Activated CD4-positive, alpha-beta T cell treated with anti-CD3 and anti-CD28 coated beads for 36 hours (primary cell): ENCODE data around the gene DUSP9. TPM values are rescaled to one million over a fixed set of nuclear protein-coding genes. Genes with fewer than 3 reads are reported as not detected.
"Not testable (repeated sequence)": the region's sequence is repeated elsewhere in the genome, so short reads cannot be mapped to it uniquely, and the experiment has no call there.

Experiments
- ATAC-seq: fragments of 200-7000 bp; cut with Tn5 transposase; one replicate; pipeline ENCODE4 v1.10.0; 2021; ENCODE audit warnings: mild to moderate bottlenecking, moderate library complexity
- CTCF ChIA-PET: fragments of 350-600 bp; sonication (Branson Sonifier 250); formaldehyde crosslinking; loops from one replicate; lab custom pipeline; 2021; ENCODE audit warnings: antibody characterized with exemption; lab: Charles Lee
- POLR2A ChIA-PET: fragments of 350-600 bp; sonication (Branson Sonifier 250); formaldehyde crosslinking; loops from one replicate; lab custom pipeline; 2021; ENCODE audit warnings: antibody characterized with exemption, inconsistent platforms; lab: Charles Lee
- DNase-seq: peaks from one replicate; pipeline ENCODE4 v3.0.0-alpha.2; 2020
- H3K27ac Mint-ChIP-seq: one replicate; pipeline ENCODE4 v1.8.0; 2021; ENCODE audit warnings: mixed read lengths
- H3K27me3 Mint-ChIP-seq: one replicate; pipeline ENCODE4 v1.8.0; 2021; ENCODE audit warnings: mixed read lengths
- H3K36me3 Mint-ChIP-seq: one replicate; pipeline ENCODE4 v1.8.0; 2021; ENCODE audit warnings: low read depth, mixed read lengths
- H3K4me1 Mint-ChIP-seq: one replicate; pipeline ENCODE4 v1.8.0; 2021; ENCODE audit warnings: mixed read lengths
- H3K4me3 Mint-ChIP-seq: one replicate; pipeline ENCODE4 v1.8.0; 2021; ENCODE audit warnings: mild to moderate bottlenecking, moderate library complexity, mixed read lengths
- H3K9me3 Mint-ChIP-seq: one replicate; pipeline ENCODE4 v1.8.0; 2021; ENCODE audit warnings: low read depth, mixed read lengths
- intact Hi-C, 2 experiments: fragments of 100-400 bp; cut with DNase I in 1 of 2; cut with micrococcal nuclease in 1 of 2; formaldehyde crosslinking; loops; one replicate each; pipeline versions ENCODE4 v1.14.2 to v1.15.1; 2022 to 2024; cut with DNase I, micrococcal nuclease
- total RNA-seq, 2 experiments: library from RNA; stranded (reverse); gene quantifications; one replicate each; pipeline ENCODE4 v1.2.3, GENCODE V29; 2021

Gene DUSP9
- total RNA-seq, 2 experiments from 2014 or later, result 0.12 to 0.14 TPM

DNA sequence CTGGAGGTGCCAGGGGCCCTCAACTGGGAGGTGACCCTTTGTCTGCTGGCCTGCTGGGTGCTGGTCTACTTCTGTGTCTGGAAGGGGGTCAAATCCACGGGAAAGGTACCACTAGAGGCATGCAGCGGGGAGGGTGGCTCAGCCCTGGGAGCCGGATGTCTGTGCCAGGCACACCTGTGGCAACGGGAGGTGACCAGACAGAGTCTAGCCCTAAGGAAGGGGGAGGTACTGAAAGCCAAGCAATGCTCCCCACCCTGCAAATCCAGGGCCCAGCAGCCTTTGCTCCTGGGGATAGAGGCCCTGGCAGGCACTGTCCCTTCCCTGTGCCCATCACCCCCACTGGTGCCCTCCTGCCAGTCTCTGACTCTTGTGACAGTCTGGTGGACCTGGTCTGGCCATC lies 45.0 kb downstream of the DUSP9 start:
- Mint-ChIP-seq H3K27ac (no peak overlapping the region), H3K4me1 (no peaks in the 10 kb centered on the region), H3K9me3 (no peaks in the 10 kb centered on the region), H3K36me3 (peaks cover 2% of the 10 kb centered on the region), H3K27me3 (no peaks in the 10 kb centered on the region), H3K4me3 (no peak overlapping the region)
- intact Hi-C loops, result no loop called here
- DNase-seq (no peak), ATAC-seq (no peak)
- ChIA-PET CTCF (interaction anchor here (0.6 kb wide), 1 partner anchor 279 kb away, joined by 5 read pairs; the partner anchor contains the start of gene HCFC1), POLR2A (no interaction called here)

DNA sequence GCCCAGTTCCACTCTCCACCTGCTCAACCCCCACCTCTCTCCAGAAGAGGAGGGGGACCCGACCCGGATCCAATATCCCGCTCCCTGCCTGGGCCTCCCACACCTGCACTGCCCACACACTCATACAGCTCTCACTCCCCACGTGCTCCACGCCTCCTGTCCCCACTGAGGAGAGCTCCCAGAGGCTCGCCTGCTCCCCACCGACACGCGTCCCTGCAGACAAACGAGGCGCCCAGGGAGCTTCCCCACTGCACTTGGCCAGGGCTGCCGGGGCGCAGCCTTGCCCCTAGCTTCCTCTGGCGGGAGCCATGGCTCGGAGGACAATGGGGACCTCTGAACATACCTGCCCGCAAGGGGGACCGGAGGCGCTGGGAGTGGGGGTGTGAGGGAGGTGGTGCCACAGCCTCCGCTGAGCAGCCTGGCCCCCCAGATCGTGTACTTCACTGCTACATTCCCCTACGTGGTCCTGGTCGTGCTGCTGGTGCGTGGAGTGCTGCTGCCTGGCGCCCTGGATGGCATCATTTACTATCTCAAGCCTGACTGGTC lies 45.7 kb downstream of the DUSP9 start:
- Mint-ChIP-seq H3K27me3 (no peaks in the 10 kb centered on the region), H3K27ac (no peak overlapping the region), H3K4me3 (no peak overlapping the region), H3K4me1 (no peaks in the 10 kb centered on the region), H3K9me3 (no peaks in the 10 kb centered on the region), H3K36me3 (peaks cover 7% of the 10 kb centered on the region)
- ATAC-seq (no peak), DNase-seq (no peak)
- CTCF ChIA-PET, result no interaction called here
- intact Hi-C loops, result no loop called here
- POLR2A ChIA-PET, result no interaction called here

DNA sequence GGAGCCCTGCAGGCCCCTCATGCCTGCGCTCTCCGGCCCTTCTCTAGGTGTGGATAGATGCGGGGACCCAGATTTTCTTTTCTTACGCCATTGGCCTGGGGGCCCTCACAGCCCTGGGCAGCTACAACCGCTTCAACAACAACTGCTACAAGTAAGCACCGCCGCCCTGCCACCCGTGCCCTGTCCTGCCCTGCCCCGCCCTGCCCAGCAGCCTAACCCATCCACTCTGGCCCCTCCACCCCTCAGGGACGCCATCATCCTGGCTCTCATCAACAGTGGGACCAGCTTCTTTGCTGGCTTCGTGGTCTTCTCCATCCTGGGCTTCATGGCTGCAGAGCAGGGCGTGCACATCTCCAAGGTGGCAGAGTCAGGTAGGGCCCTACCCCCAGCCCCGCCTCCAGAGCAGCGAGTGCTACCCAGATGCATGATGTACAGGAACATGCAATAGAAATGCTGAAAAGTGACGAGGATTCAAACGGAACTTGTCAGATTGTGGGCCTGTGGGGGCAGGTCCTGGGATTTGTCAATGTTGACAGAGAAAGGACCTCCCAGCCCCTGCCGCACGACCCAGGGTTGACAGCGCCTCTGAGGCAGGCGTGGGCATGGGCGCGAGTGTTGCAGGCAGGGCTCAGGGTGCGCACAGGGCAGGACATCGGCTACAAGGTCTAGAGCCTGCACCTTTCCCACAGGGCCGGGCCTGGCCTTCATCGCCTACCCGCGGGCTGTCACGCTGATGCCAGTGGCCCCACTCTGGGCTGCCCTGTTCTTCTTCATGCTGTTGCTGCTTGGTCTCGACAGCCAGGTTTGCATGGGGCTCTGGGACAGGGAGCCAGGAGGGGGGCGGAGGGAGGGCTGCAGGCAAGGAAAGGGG lies 46.4 kb downstream of the DUSP9 start:
- intact Hi-C loops, result no loop called here
- no peak overlapping the region for H3K4me3 Mint-ChIP-seq
- peaks cover 7% of the 10 kb centered on the region for H3K36me3 Mint-ChIP-seq
- H3K27ac Mint-ChIP-seq, result no peak overlapping the region
- H3K27me3 Mint-ChIP-seq, result no peaks in the 10 kb centered on the region
- ChIA-PET CTCF (no interaction called here), POLR2A (no interaction called here)
- no peaks in the 10 kb centered on the region for H3K4me1 Mint-ChIP-seq
- no peaks in the 10 kb centered on the region for H3K9me3 Mint-ChIP-seq
- ATAC-seq (no peak), DNase-seq (no peak)

DNA sequence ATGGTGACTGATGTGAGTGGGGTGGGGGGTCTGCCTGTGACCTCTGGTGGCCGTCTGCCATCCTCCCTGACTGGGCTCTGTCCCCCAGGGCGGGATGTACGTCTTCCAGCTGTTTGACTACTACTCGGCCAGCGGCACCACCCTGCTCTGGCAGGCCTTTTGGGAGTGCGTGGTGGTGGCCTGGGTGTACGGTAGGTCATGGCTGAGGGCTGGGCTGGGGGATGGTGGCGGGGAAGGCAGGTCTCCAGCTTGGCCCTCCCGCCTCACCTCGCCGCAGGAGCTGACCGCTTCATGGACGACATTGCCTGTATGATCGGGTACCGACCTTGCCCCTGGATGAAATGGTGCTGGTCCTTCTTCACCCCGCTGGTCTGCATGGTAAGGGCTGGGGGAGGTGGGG lies 47.3 kb downstream of the DUSP9 start:
- POLR2A ChIA-PET, CTCF ChIA-PET, DNase-seq, H3K27ac Mint-ChIP-seq, H3K4me1 Mint-ChIP-seq, H3K27me3 Mint-ChIP-seq, H3K9me3 Mint-ChIP-seq, intact Hi-C loops, H3K4me3 Mint-ChIP-seq, H3K36me3 Mint-ChIP-seq, ATAC-seq: not testable (repeated sequence)

DNA sequence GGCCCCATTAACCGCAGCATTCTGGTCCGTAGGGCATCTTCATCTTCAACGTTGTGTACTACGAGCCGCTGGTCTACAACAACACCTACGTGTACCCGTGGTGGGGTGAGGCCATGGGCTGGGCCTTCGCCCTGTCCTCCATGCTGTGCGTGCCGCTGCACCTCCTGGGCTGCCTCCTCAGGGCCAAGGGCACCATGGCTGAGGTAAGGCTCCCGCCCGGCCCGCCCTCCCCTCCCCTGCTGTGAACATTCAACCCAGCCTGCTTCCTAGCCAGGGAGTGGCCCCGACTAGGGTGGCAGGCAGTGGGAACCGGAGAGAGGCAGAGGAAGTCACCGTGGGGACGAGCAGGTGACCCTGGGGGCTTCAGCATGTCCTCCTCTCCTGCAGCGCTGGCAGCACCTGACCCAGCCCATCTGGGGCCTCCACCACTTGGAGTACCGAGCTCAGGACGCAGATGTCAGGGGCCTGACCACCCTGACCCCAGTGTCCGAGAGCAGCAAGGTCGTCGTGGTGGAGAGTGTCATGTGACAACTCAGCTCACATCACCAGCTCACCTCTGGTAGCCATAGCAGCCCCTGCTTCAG lies 47.8 kb downstream of the DUSP9 start:
- H3K4me3 Mint-ChIP-seq, result no peak overlapping the region

DNA sequence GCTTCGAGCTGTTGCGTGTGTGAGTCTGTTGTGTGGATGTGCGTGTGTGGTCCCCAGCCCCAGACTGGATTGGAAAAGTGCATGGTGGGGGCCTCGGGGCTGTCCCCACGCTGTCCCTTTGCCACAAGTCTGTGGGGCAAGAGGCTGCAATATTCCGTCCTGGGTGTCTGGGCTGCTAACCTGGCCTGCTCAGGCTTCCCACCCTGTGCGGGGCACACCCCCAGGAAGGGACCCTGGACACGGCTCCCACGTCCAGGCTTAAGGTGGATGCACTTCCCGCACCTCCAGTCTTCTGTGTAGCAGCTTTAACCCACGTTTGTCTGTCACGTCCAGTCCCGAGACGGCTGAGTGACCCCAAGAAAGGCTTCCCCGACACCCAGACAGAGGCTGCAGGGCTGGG lies 49.1 kb downstream of the DUSP9 start:
- Mint-ChIP-seq H3K27me3 (no peaks in the 10 kb centered on the region), H3K4me1 (no peaks in the 10 kb centered on the region), H3K4me3 (no peak overlapping the region), H3K27ac (no peak overlapping the region), H3K9me3 (no peaks in the 10 kb centered on the region), H3K36me3 (peaks cover 11% of the 10 kb centered on the region)
- DNase-seq (no peak), ATAC-seq (no peak)
- intact Hi-C loops, result no loop called here
- CTCF ChIA-PET, result no interaction called here
- POLR2A ChIA-PET, result no interaction called here

More for the DNA sequence above, 47.8 kb downstream of the DUSP9 start:
- CTCF ChIA-PET, result no interaction called here
- Mint-ChIP-seq H3K36me3 (peaks cover 7% of the 10 kb centered on the region), H3K27ac (no peak overlapping the region), H3K4me1 (no peaks in the 10 kb centered on the region), H3K27me3 (no peaks in the 10 kb centered on the region), H3K9me3 (no peaks in the 10 kb centered on the region)
- DNase-seq (no peak), ATAC-seq (no peak)
- POLR2A ChIA-PET, result no interaction called here
- intact Hi-C loops, result no loop called here

DNA sequence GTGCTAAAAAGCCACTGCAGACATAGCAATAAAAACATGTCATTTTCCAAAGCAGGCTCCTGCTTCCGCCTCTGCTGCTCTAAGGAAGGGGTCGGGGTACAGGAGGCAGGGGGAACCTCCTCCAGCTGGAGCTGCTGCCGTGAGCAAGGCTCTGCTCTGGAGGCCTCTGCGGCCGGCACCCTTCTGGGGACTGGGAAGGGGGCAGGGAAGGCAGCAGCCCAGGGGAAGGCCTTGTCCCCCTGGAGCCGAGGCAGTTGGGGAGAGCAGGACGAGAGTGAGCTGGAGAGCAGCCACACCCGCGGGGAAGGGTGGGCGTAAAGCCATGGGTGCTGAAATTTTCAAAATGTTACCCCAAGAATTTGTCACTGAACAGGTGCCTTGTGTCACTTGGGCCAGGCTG lies 49.5 kb downstream of the DUSP9 start:
- H3K27me3 Mint-ChIP-seq, ATAC-seq, DNase-seq, H3K4me3 Mint-ChIP-seq, H3K27ac Mint-ChIP-seq, POLR2A ChIA-PET, CTCF ChIA-PET, H3K4me1 Mint-ChIP-seq, intact Hi-C loops, H3K9me3 Mint-ChIP-seq: not testable (repeated sequence)
- peaks cover 11% of the 10 kb centered on the region for H3K36me3 Mint-ChIP-seq

DNA sequence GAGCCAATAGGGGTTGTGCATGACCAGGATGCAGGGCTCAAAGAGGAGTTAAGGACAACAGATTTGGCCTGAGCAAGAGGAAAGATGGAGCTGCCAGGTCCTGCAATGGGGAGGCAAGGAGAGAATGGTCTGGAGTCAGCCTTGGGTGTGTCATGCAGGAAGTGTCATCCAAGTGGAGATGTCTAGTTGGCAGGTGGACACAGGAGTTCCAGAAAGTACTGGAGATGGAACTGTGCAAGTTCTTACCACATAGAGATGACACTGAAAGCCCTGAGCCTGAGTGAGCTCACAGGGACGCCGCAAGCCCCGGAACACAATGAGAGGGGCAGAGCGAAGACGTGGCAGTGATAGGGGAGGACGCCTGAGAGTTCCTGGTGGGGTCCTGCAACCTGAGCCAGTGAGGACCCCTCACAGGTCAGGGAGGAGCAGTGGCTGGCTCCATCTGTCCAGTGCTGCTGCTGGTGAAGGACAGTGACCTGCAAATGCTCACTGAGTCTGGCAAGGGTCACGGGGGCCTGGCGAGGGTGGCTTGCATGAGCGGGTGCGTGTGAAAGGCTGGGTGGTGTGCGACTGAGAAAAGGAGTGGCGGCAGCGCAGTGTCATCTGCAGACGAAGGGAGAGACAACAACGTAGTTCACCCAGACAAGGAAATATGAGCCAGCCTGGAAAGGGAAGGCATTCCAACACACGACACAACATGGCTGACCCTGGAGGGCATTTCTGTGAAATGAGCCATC lies 50.2 kb downstream of the DUSP9 start:
- intact Hi-C loops, H3K4me1 Mint-ChIP-seq, POLR2A ChIA-PET, H3K9me3 Mint-ChIP-seq, CTCF ChIA-PET, H3K4me3 Mint-ChIP-seq, H3K27me3 Mint-ChIP-seq, DNase-seq, H3K27ac Mint-ChIP-seq, ATAC-seq: not testable (repeated sequence)
- peaks cover 11% of the 10 kb centered on the region for H3K36me3 Mint-ChIP-seq

DNA sequence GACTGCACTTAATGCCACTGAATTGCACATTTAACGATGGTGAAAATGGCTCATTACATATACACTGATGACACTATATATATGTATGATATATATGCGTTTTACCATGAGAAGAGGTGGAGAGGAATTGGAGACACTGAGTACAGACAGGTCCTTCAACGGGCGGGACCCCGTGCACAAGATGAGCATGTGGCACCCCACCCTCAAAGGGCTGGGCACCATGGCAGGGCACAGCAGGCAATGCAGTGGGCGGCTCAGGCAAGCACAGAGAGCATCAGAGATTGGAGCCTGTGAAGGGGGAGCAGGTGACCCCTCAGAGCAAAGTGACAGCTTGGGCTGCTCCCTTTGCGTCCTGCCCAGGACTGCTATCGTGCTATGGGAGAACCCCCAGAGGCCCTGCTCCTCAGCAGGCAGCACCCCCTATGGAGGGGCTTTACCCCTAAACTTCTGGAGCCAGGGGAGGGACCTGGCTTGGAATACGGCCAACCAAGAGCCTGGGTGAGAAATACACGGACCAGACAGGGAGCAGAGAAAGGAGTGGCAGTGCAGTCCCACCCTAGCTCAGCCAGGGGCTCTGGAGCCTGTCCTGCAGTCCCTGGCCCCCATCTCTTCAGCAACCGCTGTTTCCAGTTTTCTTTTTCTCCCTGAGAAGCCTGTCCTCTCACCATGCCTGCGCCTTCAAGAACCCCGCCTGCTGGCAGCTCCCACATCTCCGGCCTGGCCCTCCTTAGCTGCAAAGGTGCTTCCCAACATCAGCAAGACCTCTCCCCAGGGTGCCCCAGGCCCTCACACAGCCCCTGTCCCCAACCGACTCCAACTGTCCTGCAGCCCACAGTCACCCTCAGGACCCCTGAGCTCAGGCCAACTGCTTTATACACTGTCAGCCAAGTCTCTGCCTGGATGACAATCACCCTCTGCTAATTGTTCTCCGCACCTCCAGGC lies 51.2 kb downstream of the DUSP9 start:
- POLR2A ChIA-PET, result no interaction called here
- CTCF ChIA-PET, result no interaction called here
- Mint-ChIP-seq H3K27me3 (no peaks in the 10 kb centered on the region), H3K9me3 (no peaks in the 10 kb centered on the region), H3K4me1 (no peaks in the 10 kb centered on the region), H3K36me3 (peaks cover 11% of the 10 kb centered on the region), H3K4me3 (no peak overlapping the region), H3K27ac (no peak overlapping the region)
- DNase-seq, result no peak
- ATAC-seq, result no peak
- intact Hi-C loops, result no loop called here

DNA sequence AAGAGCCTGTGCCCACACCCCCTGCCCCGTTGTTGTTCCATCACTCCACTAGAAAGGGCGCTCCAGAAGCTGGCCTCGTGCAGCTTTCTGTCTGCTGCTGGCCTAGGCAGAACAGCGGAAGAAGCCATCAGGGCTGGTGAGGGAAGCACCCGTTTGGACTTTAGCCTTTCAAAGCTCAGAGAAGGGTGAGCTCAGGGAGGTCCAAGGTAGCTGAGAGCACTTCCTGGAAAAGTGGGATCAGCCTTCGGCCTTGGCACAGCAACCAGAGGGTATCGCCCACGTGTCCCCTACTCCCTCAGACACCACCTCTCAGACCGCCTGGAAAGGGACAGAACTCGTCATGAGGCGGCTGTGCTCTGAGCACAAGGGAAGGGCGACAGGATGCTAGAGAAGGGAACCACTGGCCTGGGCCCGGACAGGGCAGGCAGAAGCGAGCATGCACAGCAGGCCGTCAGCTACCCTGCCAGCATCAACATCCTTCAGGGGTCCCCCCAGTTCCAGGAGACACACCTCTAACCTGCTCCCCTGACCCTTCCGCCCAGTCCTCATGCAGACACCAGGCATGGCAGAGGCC lies 52.3 kb downstream of the DUSP9 start:
- H3K4me1 Mint-ChIP-seq, H3K27ac Mint-ChIP-seq, DNase-seq, CTCF ChIA-PET, H3K27me3 Mint-ChIP-seq, POLR2A ChIA-PET, ATAC-seq, intact Hi-C loops, H3K4me3 Mint-ChIP-seq, H3K9me3 Mint-ChIP-seq: not testable (repeated sequence)
- peaks cover 11% of the 10 kb centered on the region for H3K36me3 Mint-ChIP-seq
